T-helper 22 cell (primary cell): Measurements from ENCODE around the gene SLC4A8.

Source experiments
- DNase-seq: peaks from one replicate; pipeline ENCODE4 v3.0.0-alpha.2; 2020; ENCODE audit warnings: low read depth

The SLC4A8 gene

DNA sequence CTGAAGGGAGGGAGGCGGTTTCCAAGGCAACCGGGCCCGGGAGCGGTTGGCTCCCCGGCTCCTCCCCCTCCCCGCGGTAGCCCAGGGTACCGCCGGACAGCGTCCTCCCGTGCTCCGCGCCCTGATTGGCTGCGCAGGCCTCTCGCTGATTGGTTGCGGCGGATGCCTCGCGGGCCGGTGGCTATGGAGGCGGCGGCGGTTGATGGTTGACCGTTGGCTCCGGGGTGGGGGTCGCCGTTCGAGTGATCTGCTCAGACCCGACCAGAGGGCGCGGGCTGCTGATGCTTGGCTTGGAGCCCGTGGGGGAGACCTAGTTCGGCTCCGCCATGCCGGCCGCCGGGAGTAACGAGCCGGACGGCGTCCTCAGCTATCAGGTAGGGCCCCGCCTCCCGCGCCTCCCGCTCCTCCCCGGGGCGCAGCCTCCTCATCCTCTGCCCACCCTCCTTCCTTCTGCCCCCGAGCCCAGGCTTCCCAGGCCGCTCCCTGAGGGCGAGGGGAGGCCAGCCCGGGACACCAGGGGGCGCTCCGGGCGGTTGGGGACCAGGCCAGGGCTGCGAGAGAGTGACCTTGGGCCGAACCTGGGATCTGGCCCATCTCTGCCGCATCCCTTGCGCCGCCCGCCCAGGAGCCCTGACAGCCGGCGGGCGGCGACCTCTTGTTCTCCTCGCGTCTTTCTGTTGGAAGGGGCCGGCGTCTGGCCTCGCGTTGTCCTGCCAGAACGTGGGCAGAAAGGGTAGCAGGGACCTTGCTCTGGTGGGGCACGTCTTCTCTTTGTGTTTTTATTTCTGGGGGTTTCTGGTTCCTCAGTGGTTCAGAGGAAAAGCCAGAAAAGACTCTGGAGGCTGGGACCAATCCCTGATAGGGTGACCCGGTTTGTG is at the start of gene SLC4A8:
Gene SLC4A8 (plus strand): TSS at position 170 of the 878 bp plus-strand sequence. CDS start 157 bp downstream, at position 327.
- DNase-seq, result peak; percentile 64

DNA sequence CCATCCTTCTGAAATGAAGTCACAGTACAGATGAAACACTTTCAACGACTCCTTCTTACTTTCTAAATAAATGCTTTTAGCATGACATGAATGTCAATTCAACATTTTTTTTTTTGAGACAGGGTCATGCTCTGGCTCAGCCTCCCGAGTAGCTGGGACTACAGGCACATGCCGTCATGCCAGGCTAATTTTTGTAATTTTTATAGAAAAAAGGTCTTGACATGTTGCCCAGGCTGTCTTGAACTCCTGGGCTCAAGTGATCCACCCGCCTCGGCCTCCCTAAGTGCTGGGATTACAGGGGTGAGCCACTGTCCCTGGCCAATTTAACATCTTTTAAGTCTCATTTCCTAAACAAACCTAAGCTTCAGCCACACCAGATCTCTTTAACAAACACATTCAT is 49.8 kb upstream of the SLC4A8 start:
- DNase-seq, result no peak

DNA sequence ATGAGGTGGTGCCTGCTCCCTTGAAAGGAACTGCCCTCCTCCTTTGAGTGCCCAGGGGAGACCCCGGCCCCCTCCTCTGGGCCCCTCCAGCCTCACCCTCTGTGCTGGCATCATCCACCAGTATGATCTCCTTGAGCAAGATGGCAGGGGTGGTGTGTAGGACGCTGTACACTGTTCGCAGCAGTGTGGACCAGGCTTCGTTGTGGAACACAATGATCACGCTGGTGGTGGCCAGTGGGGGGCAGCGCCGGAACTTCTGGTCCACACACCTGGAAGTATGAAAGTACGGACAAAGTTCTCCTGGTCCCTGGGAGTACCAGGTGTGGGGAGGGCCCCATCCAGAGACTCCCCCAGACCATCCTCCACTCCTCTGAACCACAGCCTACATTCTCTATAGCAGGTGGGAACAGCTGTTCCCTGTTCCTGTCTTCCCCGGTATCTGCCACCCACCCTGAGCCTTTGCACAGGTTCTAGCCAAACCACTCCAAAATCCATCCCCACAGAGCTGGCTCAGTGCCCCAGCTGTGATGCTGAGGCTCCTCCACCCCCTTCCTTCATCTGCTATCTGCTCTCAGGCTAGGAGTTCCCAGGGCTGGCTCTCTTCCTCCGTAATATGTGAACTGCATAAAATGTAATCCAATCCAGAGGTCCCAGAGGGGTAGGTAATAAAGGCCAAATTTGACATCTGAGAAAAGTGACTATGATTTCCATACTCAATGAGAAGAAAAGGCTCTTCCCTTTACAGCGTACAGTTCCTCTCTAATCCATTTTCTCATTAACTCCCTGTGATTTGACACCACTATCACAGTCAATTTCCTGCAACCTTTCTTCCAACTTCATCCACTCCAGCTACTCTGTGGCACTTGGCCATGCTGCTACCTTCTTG is 47.3 kb upstream of the SLC4A8 start:
- no peak for DNase-seq

DNA sequence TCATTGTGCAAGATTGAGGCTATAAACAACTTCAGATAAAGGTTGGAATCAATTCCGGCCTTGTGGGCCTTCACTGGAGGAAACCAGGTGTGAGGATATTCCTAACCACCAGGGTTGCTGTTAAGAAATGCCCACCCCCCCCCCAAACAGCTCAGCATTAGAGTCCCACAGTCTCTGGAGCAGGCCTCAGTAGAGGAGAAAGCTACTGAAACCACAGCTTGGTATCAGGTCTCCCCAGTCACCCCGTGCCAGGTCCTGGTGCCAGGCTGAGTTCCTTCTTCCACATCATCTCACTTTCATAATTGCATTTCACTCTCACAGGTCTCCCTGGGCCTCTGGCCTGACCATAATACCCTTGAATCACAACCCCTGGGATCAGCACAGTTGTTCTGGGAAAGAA is 45.9 kb upstream of the SLC4A8 start:
- DNase-seq, result no peak

DNA sequence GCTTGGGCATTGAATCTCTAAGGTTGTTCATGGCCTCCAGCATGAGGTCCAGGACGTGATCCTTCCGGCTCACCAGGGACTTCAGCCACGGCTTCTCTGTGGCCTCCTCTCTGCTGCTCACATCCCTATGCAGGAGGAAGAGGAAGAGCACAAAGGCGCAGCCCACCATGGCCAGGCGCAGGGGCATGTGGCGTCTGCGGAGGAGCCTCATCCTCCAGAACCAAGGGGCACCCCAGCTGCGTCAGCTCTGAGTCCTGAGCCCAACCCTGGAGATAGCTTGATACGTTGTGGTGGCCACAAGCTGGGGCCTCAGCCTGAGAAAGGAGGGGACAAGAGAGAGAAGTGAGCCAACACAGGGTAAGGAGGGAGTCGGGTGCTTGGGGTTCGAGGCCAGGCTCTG is 45.1 kb upstream of the SLC4A8 start:
- DNase-seq, result no peak

DNA sequence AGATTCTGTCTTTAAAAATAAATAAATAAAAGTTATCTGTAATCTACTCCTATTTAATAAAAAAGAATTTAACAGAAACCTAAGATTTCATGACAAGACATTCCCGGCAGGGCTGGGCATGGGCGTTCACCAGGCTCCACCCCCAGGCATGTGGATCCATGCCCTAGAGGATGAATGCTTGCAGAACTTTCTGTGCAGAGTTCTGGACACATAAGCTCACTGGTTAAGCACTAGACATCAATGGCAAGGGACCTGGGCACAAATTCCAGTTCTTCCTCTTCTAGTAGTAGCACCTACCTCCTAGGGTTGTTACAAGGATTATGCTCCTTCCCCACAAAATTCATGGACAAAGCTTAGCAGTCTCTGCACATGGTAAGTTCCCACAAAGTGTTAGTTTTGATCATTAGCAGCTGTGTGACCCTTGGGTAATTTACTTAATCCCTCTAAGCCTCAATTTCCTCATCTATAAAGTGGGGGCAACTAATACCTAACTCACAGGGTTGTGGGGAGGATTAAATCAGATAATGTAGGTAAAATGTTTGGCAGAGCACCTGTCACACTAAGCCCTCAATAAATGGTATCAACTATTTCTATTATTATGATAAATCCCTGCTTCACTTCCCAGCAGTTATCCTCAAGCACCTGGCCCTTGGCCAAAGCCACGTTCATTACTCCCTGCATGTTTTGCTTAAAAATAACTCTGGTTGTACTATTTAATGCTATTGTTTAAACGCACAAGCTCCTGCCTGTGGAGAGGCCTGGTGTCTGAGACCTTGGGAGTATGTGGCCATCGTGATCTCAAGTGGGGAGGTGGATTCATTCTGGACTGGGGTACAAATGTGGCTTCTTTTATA is 43.2 kb upstream of the SLC4A8 start:
- DNase-seq, result no peak

DNA sequence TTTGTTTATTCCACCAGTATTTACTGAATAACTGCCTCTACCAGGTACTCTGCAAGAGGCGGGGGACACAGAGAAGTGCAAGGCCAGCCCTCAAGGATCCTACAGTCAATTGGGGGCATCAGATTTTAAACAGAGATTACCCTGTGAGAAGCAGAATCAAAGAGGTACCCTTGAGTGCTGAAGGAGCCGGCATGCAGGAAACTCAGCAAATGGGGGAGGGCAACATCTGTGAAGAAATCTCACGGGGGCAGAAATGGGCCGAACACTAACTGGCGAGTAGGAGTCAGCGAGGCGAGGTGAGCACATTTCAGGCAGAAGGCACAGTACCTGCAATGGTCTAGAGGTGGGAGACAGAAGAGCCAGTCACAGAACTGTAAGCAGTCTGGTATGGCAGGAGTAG is 42.5 kb upstream of the SLC4A8 start:
- no peak for DNase-seq

DNA sequence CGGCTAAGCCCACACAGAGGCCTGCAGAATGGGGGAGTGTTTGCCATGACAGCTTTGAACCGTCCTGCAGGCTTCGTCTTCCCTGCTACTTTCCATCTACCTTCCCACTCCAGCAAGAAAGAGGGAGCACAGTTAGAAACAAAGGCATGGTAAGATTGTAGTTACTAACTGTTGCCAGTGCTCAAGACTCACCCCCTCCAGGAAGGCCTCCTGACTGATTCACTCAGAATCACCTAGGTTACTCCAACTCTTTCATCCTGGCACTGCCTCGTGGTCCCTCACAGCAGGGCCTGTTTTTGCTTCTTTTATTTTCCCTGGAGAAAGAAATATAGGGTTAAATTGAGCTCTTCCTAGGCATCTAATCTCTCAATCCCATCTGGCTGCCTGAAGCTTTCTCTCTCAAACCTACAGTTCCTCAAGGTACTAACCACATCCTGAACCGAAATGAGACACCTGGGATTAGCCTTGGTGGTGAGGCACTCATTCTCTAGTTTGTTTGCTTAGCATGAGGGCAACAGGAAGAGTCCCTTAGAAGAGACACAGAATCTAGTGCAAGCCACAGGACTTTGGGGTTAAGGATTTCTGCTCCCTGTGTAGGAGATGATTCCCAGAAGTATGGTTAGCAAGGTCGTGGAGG is 41.2 kb upstream of the SLC4A8 start:
- no peak for DNase-seq

DNA sequence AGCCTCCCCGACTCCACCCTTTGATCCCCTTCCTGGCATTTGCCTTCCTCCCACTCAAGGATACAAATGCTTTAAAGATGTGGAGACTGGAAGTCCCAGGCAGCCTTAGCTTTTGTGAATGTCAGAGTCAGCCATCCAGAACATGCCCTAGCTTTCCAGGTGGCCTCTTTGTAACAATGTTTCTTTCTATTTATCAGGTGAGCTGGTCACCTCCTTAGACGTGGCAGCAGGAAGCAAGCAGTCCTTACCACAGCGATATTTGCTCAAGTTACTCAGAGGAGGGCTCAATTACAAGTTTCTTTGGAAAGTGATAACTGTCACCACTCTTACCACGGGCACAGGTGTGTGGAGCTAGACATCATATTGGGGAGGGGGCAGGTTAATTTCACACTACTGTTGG is 38.3 kb upstream of the SLC4A8 start:
- DNase-seq, result no peak

DNA sequence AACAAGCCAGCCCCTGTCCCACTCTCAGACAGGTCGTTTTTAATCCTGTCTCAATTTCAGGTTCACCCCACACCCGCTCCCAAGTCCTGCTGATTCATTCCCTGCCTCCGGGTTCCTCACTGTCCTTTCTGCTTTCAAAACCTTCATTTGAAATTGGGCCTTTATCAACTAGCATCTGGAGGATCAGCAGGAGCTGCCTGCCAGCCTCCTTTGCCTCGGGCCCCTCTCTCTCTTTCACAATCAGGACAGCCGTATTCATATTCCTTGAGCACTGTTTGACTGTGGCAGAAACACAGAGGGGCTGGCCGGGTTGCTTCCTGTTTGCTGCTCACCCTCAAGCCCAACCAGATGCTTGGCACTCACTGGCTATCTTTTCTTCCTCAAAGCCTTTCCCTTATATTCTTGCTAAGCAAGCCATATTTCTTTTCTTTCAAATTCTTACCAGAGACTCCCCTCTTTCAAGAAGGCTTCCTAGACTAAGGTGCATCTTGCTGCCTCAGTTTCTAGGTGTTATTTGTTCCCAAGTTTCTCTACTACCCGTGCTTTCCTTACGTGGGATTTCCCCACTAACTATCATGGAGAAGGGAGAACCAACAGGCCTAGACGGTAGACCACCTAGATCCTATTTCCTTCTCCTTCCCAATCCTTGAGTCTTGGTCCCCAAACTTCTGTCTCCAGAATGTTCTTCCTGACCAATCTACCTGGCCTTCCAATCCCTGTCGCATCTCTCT is 36.4 kb upstream of the SLC4A8 start:
- no peak for DNase-seq

DNA sequence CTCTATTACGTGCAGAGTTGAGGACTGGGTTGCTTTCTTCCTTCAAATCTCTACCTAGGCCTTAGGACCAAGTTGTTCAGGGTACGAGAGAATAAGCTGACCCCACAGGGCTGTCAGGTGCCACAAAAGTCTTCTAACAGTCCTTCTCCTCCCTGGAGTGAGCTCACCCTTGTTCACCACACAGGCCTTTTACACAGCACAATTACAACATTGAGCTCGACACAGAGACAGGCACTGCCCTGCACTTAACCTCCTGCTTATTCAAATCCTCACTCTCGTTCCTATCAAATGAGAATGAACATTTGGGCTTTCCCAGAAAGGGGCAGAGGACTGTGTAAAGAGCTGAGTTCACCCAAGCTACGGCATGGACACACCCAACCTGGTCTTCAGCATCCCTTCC is 35.8 kb upstream of the SLC4A8 start:
- DNase-seq, result no peak

DNA sequence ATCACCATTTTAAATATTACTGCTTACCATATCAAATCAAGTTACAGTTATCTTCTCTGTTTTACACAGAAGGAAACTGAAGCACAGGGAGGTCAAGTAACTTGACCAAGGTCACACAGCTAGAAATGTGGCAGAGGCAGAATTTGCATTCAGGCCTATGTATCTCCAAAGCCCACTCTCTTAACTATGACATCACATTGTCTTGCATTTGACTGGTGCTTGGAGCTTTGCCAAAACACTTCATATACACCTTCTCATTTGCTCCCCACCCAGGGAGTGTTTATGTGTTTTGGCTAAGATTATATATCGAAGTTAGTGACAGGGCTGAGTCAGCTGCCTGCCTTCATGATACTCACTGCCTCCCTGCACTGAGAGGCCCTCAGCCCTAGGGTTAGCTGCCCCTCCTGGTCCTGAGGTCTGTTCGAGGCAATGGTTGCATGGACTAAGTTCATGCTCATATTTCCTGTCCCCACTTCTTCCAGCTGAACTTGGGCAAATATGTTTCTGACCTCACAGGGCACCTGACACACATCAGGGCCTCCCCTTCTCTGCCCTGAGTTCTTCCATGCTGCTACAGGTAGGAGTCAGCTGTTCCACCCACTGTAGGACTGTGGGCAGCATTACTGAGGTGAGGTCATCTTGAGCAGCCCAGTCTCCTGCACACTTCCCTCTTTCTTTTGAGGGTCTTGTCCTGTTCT is 35.2 kb upstream of the SLC4A8 start:
- peak; percentile 8 for DNase-seq

DNA sequence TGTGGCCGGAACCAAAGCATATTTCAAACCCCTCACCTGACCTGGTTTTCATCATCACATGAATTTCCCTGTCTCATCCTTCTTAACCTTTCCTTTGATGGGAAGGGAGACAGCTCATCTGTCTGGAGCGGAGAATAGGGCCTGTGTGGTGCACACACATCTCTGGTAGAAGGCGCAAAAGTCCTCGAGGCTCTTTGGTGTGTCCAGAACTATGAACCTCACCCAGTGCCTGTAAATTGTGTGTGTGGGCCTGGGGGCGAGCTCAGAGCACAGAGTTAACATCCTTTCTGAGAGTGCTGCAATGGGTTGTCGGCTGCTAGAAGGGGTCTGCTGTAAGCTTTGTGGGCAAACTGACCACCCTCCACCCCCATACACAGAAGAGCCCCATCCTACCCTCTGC is 34.2 kb upstream of the SLC4A8 start:
- no peak for DNase-seq

DNA sequence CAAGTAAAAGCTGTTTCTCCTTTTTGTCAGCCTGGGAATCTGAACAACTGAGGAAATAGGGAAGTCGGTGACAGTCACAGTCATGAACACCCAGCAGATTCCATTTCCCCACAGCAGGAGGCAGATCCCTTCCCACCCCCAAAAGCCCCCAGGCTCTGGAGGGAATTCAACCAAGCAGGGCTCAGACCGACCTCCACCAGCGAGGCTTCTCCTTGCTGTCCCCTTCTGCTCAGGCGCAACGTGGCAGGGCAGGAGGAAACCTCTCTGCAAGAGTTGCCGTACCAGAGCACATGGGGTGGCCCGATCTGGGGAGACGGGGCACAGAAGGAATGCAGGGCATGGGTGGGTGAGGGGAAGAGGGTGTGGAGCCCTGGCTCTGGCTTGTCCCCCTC is 33.7 kb upstream of the SLC4A8 start:
- no peak for DNase-seq

DNA sequence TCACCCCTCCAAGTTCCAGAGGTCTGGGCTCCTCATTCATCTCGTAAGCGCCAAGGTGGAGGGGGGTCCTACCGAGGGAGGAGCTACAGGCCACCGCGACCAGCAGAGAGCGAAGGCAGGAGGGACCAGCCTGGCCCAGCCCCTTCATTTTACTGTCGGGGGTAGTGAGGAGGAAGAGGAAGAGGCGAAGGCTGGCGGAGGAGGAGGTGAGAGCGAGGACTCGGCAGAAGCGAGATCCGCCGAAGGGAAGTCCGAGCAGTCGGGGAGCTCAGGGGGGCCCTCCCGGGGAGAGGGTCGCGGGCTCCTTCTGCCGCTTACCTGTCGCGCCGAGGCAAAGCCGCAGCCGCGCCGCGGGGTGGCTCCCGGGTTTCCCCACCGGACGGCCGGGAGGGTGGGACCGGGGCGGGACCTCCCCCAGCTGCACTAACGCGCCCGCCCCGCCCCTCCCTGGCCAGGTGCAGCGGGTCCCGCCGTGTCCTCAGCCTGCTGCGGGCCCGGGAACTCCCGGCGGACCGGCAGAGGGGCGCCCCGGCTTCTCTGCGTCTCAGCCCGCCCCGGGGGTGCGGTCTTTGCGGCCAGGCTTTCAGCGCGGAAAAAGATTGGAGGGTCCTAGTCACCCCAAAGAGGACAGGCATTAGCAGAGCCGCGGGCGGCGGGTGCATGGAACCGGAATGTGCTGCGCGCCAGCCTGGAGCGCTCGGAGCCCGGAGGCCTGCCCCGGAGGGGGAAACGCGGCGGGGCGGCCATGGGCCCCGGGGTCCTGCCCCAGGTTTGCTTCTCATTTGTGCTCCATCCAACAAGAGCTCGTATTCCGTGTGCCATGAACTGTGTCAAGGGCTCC is 33.1 kb upstream of the SLC4A8 start, which contains the start of gene GALNT6:
Gene GALNT6 (minus strand): TSS at position 124 of the 841 bp plus-strand sequence. CDS start 11,625 bp downstream, outside the sequence.
- DNase-seq, result peak; percentile 76

DNA sequence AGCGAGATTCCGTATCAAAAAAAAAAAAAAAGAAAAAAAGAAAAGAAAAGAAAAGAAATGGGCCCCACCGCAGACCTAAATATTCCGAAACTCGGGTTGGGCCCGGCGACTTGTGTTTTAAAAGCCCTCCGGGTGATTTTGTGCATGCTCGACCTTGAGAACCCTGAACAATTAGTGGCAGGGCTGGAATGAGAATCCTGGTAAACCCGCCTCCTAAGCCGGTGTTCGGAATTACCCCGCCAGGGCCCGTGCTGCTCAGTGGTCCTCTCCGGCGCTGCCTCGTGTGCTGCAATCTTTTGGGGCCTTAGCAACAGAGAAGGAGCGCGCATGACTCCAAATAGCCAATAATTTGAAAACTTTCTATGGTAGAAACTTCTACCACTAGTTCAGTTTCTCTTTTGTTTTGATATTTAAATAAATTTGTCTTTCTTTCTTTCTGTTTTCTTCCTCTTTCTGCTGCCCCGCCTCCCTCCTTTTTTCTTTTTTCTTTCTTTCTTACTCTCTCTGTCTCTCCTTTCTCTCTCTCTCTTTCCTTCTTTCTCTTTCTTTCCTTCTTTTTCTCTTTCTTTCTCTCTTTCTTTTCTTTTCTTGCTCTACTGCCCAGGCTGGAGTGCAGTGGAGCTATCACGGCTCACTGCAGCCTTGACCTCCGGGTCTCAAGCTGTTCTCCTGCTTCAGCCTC is 31.9 kb upstream of the SLC4A8 start:
- no peak for DNase-seq

DNA sequence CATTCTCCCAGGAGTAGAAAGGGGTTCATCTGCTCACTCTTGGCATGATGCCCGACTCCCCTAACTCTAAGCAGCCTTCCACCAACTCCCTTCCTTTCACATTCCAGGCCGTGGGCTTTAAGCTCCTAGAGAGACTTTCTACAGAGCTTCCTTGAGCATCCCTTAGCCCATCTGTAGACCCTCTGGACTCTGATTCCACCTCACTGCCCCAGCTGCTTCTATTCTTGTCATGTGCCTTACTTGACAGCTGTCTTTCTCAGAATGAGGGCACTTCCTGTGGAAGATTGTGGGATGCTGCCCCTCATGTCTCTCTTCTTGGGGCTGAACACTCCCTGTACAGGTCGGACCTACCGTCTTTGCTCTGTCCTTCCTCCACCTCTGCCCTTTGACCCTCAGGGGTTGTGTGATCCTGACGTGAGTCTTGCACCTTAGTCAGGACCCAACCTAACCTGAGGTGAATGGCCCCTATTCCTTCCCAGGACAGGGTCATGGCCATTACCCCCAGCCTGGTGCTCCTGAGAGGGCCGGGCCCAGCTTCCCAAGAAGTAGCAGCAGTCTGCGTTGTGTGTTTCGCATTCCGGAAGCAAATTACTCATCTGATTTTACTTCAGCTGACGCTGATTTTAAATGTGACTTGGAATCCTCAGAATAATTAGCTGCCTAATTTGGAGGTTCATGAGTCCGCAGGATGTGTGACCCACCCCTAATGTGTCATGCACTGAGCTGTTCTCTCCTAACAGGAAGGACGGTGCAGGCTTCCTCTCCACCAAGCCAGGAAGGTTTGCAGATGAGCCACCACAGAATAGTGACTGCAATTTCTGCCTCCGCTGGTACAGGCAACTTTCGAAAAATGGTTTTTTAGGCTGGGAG is 30.7 kb upstream of the SLC4A8 start:
- DNase-seq, result peak; percentile 71
